Ovary (tissue), 3 donors: Measurements from ENCODE around the gene ANKRD52.

Experiments
- CTCF ChIP-seq, 3 donors: fragments of 450-650 bp in 2 of 3; fragments of 200-600 bp in 1 of 3; IDR thresholded peaks; one replicate each; pipeline versions ENCODE4 v1.5.1 to v1.8.0; 2016 to 2022; ENCODE audit warnings: antibody characterized with exemption in 3 of 3, mild to moderate bottlenecking in 1 of 3
- EP300 ChIP-seq: sonication (generic); formaldehyde crosslinking; IDR thresholded peaks from one replicate; pipeline ENCODE4 v1.6.1; 2017; ENCODE audit warnings: antibody characterized with exemption
- POLR2A ChIP-seq: fragments of 450-650 bp; IDR thresholded peaks from one replicate; pipeline ENCODE4 v1.6.1; 2017; ENCODE audit warnings: antibody characterized with exemption, mild to moderate bottlenecking, moderate library complexity
- donor health status: DM: no; HTN: no; CAD: no.

DNA sequence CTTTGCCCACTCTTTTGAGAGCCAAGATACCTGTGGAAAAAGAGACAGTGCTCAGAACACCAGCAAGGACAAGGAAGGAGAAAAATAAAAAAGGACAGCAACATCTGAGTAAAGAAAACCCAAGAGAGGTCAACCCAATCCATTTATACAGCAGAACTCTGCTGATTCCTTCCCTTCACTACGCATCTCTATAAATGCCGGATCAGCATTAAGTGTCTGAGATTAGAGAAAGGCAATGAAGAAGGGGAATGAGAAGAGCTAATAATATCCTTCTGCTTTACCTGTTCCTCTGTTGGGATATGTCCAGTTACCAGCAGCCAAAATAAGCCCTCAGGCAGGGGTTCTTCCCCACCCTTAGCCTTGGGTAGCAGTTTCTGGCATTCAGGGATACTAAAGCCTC lies 24.4 kb upstream of the ANKRD52 start:
- TF ChIP-seq CTCF (IDR thresholded peaks at IDR 0.05) (no peak), POLR2A (no peak), EP300 (no peak)
